ENCODE results near the gene LIPC.

LIPC gene

DNA sequence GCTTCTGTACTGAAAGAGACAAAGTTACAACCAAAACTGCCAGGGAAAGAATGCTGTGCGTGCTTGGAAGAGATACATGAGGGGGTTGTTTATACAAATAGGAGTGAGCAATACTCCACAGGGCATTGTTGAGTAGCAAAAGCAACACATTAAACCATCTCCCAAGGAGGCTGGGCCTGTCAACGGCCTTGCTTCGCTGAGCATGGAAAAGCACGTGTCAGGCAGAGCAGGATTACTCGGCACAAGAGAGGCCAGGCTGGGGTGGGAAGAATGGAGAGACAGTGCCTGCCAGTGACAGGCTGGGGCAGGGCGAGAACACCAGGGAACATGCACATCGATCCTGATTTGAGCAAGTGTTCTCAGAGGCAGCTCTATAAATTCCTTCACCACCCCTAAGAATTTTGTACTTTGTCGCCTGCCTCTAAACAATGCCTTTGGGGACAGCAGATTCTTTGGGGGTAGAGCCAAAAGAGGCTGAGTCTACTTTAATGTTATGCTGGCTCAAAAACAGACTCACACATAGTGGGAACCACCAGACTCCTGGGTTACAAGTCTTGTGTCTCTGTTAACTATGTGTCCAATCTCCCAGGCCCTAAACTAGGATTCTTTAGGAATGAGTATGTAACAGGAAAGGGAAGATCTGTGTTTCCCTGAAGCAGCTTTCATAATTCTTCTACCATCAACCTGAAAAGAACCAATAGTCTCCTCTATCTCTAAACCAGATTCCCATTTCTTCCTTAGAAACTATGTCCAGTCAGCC, 67.2 kb downstream of the LIPC start:
- no peak for DNase-seq

GRCh38 chr15:58501006-58501405, 69.2 kb downstream of the LIPC start:
- no peak for DNase-seq

DNA sequence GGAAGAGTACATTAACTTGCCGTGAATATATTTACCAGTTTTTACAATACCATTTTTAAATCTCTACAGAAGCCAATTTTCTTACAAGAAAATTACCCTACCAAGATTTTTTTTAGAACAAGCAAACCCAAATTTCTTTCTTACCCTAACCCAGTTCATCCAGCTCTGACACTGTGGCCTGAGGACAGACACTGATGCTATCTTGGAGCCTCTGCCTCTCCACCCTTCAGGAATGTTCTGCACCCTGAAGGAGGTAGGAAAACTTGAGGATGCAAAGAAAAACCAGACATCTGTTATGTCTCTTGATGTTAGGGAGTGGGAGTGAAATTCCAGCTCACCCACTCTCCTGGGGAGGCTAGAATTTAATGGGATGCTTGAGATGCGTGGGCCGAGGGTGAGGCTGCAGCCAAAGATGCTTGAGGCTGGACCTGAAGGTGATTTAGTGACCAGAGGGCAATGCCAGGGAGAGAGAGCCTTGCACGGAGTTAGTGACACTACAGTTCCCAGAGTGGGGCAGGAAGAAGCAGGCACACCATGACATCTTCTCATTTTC, 69.9 kb downstream of the LIPC start:
- DNase-seq: no peak

DNA sequence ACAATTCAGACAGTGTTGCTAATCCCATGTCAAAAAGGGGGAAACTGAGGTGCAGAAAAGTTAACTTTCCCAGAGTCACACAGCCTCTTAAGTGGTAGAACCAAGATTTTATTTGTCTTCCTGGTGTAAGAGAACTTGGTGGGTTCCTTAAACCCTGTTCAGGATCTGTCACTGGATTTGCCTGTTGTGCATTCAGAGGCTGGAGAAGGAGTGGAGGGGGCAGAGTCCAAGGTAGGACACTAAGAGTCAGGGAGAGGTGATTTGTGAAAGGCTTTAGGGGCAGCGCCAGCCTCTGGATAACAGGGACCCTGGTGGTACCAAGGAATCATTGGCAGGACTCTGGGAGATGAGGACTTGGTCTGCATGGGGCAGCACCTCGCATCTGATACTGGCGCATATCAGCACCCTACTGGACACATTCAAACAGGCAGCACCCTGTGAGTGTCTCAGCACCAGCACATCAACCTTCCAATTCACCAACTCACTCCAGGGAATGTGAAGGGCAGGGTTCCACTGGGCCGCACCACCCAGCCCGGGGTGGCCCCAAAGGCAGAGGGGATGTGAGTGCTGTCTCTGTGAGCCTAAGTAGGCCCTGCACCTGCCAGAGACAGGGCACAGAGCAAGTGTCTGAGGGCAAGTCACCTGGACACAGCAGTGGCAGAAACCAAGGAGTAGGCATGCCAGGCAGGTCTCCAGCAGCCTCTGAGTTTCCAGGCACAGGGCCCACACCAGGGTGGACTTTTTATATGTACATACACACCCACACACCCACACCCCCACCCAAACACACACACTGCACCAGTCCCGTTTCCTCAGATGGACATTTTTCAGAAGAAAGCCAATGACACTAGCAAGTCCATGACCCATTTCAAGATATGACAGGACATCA, 71.6 kb downstream of the LIPC start:
- no peak for DNase-seq

DNA sequence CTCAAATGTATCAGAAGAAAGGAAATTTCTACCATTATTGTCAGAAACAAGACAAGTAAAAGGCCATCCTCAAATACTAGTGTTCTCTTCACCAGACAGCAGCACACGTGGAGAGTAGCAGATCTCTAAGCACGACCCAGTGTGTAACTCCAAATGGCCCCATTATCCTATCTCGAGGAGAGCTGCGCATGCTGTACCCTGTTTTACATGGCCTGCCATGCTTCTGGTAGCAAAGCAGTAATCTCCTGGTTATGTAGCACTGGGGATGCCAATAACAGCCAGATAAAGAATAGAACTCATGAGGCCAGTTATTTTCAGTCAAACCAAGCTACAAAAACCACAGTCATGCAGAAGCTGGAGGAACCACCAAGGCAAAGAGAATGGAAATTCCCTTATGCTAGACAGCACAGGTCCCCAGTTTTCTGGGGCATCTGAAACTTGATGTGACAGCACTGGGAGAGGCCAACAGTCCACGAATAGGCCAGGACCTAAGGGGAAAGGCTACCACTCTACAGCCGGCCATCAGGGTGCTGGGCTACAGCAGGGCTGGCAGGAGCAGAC, 73.0 kb downstream of the LIPC start:
- DNase-seq: no peak

GRCh38 chr15:58505581-58505980, 73.8 kb downstream of the LIPC start:
- no peak for DNase-seq

GRCh38 chr15:58506064-58506490, 74.3 kb downstream of the LIPC start:
- DNase-seq: peak; percentile 61

GRCh38 chr15:58506783-58507668, 75.2 kb downstream of the LIPC start:
- DNase-seq: no peak

GRCh38 chr15:58509556-58509955, 77.8 kb downstream of the LIPC start:
- DNase-seq: no peak

DNA sequence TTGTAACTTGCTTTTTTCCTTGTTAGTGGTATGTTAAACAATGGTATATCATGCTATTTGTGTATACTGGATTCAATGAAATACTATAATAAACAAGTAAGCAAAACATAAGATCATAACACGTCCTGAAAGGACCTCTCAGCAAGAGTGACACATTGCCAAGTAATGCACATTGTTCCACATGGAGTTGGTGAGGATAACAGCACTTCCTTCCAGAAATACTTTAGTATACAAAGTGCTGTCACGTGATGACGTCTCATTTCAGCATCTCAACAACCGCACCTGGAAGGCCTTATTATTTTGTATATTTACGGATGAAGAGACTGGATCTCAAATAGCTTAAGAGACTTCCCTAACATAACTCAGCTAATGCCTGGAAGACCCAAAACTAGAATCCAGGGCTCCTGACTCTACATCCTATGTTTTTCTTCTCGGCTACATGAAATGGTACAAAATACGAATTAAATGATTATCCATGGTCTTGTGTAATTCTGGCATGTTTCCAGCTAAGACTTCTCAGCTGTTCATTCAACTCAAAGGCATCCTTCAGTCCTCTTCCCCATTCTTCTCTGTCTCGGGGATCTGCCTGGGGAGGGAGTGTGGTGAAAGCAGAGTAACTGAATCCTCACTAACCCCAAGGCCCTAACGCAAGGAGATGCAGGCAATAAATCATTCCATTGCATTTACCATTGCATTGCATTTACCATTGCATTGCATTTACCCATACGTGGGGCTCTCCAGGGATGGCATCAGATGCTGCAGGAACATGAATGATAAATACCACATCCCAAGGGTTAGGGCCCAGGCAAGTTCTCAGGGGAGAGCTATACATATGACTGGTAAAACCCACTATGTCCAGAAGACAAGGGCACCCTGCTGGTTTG, 79.2 kb downstream of the LIPC start:
- no peak for DNase-seq

DNA sequence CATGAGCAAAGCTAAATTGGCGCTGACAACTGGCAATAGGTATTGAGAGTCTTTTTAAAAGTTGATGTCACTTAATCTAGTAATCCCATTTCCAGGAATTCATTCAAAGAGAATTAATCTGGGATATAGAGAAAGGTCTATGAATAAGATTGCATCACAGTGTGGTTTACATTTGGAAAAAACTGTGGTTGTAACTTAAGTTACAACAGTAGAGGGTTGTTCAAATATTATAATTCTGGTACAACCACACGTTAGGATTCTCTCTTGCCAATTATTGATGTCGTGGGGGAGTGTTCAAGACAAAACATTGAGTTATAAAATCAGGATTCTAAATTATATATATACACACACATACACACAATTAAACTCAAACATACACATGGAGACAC, 79.8 kb downstream of the LIPC start:
- DNase-seq: no peak

GRCh38 chr15:58512522-58512921, 80.7 kb downstream of the LIPC start:
- DNase-seq: no peak

- DNase-seq: no peak
Observed at GRCh38 chr15:58513008-58513407, 81.2 kb downstream of the LIPC start.

GRCh38 chr15:58513726-58514336, 82.0 kb downstream of the LIPC start:
- DNase-seq: peak; percentile 22

GRCh38 chr15:58515807-58516206, 84.0 kb downstream of the LIPC start:
- DNase-seq: peak; percentile 37

DNA sequence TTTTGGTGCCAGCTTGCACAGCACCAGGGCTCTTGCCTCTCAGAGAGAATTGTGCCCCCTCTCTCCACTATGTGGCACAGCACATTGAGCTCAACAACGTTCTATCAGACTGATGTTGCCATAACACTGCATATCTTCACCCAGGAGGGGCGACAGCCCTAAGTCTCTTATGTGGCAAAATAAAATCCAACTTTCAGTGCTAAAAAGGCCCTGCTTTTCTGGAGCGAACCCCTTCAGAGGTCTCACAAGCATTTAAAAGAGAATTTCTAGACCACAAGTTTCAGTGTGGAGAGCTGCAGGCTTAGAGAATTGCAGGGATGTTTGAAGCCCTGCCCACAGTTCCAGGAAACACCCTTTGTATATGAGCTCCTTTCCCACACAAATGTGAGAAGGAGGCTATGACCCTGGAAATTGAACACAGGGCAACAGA, 85.5 kb downstream of the LIPC start:
- no peak for DNase-seq

GRCh38 chr15:58517682-58518525, 86.1 kb downstream of the LIPC start:
- DNase-seq: peak; percentile 60

DNA sequence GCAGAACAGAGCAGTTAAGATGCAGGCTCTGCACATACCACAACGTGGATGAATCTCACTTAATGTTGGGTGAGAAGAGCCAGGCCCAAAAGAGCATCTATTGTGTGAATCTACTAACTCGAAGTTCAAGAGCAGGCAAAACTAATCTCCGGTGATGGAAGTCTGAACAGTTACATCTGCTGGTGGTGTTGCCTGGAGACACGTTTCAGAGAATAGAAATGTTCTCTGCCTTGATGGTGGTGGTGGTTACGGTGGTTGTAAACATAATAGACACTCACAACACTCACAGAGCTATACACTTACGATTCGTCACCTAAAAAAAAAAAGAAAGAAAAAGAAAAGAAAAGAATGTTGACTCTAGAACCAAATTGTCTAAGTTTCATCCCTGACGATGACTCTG, 86.8 kb downstream of the LIPC start:
- no peak for DNase-seq

GRCh38 chr15:58519516-58519915, 87.7 kb downstream of the LIPC start:
- DNase-seq: no peak

- no peak for DNase-seq
Observed at GRCh38 chr15:58520464-58520863, 88.7 kb downstream of the LIPC start.
